ENCODE measurements around the gene RAD23A. TPM values are rescaled to one million over a fixed set of nuclear protein-coding genes. Genes with fewer than 3 reads are reported as not detected.
A peak's percentile ranks its signal among the peaks of the same experiment; 100 is the strongest.

Gene RAD23A
- total RNA-seq, 4 donors from 2014 or later: 101 to 128 (median 105) TPM

- peak overlapping the region; percentile 28 for H3K4me3 ChIP-seq (ENCODE audit: low read depth, poor library complexity, severe bottlenecking)
- TF ChIP-seq POLR2A (IDR thresholded peaks at IDR 0.05): no peak
- TF ChIP-seq, protein P1, sequence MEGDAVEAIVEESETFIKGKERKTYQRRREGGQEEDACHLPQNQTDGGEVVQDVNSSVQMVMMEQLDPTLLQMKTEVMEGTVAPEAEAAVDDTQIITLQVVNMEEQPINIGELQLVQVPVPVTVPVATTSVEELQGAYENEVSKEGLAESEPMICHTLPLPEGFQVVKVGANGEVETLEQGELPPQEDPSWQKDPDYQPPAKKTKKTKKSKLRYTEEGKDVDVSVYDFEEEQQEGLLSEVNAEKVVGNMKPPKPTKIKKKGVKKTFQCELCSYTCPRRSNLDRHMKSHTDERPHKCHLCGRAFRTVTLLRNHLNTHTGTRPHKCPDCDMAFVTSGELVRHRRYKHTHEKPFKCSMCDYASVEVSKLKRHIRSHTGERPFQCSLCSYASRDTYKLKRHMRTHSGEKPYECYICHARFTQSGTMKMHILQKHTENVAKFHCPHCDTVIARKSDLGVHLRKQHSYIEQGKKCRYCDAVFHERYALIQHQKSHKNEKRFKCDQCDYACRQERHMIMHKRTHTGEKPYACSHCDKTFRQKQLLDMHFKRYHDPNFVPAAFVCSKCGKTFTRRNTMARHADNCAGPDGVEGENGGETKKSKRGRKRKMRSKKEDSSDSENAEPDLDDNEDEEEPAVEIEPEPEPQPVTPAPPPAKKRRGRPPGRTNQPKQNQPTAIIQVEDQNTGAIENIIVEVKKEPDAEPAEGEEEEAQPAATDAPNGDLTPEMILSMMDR (IDR thresholded peaks at IDR 0.05): no peak
- intact Hi-C loops (cut with DNase I; ENCODE audit: low total_unique reads): no loop called here
- 26 to 28% methylated on average over 23 of the region's 23 CpGs for WGBS, 2 donors
- no peak for DNase-seq (ENCODE audit: low spot score in 2 of 2)
Observed at GRCh38 chr19:12937093-12937926, 8.4 kb upstream of the RAD23A start.

DNA sequence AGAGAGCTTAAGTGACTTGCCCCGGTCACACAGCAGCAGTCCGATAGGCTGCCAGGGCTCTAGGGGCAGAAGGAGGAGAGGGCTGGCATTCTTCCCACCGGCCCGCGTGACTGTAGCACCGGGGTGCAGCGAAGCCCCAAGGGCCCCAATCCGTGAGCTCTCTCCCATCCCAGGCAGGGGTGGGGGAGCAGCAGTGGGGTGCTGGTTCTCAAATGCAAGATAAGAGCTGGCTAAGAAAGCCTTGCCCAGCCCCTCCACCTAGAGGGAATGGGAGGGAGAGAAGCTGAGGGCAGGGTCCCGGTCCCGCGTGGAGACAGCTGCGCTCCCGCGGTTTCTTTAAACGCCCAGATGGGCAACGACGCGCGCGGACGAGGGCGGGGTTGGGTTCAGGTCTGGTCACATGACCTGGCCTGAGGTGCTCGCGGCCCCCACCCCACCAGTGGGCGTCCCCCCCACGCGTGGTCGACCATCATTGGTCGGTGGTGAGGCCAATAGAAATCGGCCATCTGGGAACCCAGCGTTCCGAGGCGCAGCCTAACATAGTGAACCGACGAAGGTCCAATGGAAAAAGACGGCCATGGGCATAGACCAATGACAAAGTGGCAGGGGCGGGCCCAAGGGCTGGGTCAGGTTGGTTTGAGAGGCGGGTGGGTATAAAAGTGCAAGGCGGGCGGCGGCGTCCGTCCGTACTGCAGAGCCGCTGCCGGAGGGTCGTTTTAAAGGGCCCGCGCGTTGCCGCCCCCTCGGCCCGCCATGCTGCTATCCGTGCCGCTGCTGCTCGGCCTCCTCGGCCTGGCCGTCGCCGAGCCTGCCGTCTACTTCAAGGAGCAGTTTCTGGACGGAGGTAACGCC, 7.5 kb upstream of the RAD23A start, which contains the start of gene CALR:
Gene CALR (plus strand): TSS at position 683 of the 852 bp plus-strand sequence. CDS start 71 bp downstream, at position 754.
- peak; percentile 100 for DNase-seq (ENCODE audit: low spot score in 2 of 2)
- TF ChIP-seq, protein P1 (IDR thresholded peaks at IDR 0.05): no peak
- TF ChIP-seq POLR2A (IDR thresholded peaks at IDR 0.05): peak in 1 of 2 donors; percentile 96
- peak within 1 kb of the TSS; percentile 99 for H3K4me3 ChIP-seq (ENCODE audit: low read depth, poor library complexity, severe bottlenecking)
- intact Hi-C loops (cut with DNase I; ENCODE audit: low total_unique reads): no loop called here
- 0 to 1% methylated on average over 34 to 48 of the region's 63 CpGs for WGBS, 2 donors

GRCh38 chr19:12938779-12939601, 6.7 kb upstream of the RAD23A start:
- H3K4me3 ChIP-seq (ENCODE audit: low read depth, poor library complexity, severe bottlenecking): peak overlapping the region; percentile 99
- 1 to 2% methylated on average over 39 to 49 of the region's 54 CpGs for WGBS, 2 donors
- peak in 1 of 2 donors; percentile 91 for DNase-seq (ENCODE audit: low spot score in 2 of 2)
- no peak for TF ChIP-seq POLR2A (IDR thresholded peaks at IDR 0.05)
- TF ChIP-seq, protein P1 (IDR thresholded peaks at IDR 0.05): no peak
- intact Hi-C loops (cut with DNase I; ENCODE audit: low total_unique reads): no loop called here

DNA sequence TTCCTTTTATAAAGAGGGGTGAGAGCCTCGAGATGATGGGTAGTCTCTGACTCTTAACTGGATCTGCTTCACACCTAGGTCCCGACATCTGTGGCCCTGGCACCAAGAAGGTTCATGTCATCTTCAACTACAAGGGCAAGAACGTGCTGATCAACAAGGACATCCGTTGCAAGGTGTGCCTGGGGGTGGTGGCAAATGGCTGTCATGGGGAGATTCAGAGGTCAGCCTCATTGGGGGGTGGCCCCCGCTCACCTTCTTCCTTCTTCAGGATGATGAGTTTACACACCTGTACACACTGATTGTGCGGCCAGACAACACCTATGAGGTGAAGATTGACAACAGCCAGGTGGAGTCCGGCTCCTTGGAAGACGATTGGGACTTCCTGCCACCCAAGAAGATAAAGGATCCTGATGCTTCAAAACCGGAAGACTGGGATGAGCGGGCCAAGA, 5.7 kb upstream of the RAD23A start:
- no peak overlapping the region for H3K4me3 ChIP-seq (ENCODE audit: low read depth, poor library complexity, severe bottlenecking)
- no peak for DNase-seq (ENCODE audit: low spot score in 2 of 2)
- TF ChIP-seq, protein P1 (IDR thresholded peaks at IDR 0.05): no peak
- TF ChIP-seq POLR2A (IDR thresholded peaks at IDR 0.05): no peak
- WGBS, 2 donors: 60 to 66% methylated on average over 10 of the region's 10 CpGs
- intact Hi-C loops (cut with DNase I; ENCODE audit: low total_unique reads): loop anchor here (10.0 kb wide), 1 partner anchor 55 kb away; the partner anchor contains the start of genes DNASE2 and KLF1

GRCh38 chr19:12940897-12941296, 4.8 kb upstream of the RAD23A start:
- intact Hi-C loops (cut with DNase I; ENCODE audit: low total_unique reads): loop anchor here (10.0 kb wide), 1 partner anchor 56 kb away; the partner anchor contains the start of genes DNASE2 and KLF1
- WGBS, 2 donors: 72 to 86% methylated on average over 2 of the region's 2 CpGs

More at GRCh38 chr19:12940897-12941296, 4.8 kb upstream of the RAD23A start:
- TF ChIP-seq POLR2A (IDR thresholded peaks at IDR 0.05): no peak
- TF ChIP-seq, protein P1 (IDR thresholded peaks at IDR 0.05): no peak
- H3K4me3 ChIP-seq (ENCODE audit: low read depth, poor library complexity, severe bottlenecking): no peak overlapping the region
- DNase-seq (ENCODE audit: low spot score in 2 of 2): no peak
